GM19043 (cell line): Measurements from ENCODE around the gene INSRR.
A peak's percentile ranks its signal among the peaks of the same experiment; 100 is the strongest.

ENCODE experiments used
- ATAC-seq: cut with Tn5 transposase; IDR thresholded peaks from one replicate; pipeline ENCODE4 v1.9.1; 2021; ENCODE audit warnings: low read depth; ENCODE audit not compliant: unreplicated experiment

INSRR gene

GRCh38 chr1:156836041-156836654 is 22.8 kb downstream of the INSRR start:
- ATAC-seq, result no peak

DNA sequence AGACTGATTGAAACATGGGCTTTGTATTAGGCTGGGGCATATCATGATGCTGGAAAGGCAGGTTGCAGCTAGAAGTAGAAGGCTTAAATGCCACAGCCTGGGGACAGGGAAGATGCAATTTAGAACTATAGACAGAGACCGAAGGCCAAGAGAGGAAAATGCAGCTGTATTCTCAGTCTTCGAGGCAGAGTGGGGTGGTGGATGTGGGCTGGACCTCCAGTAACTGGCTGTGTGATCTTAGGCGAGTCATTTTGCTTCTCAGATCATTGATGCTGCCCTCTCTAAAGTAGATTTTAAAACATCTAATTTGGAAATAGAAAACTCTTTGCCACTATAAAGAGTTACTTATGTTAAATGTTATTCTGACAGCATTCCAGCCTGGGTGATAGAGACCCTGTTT is 24.6 kb downstream of the INSRR start:
- no peak for ATAC-seq

- no peak for ATAC-seq
These were observed 25.3 kb downstream of the INSRR start for GRCh38 chr1:156833603-156834002.

DNA sequence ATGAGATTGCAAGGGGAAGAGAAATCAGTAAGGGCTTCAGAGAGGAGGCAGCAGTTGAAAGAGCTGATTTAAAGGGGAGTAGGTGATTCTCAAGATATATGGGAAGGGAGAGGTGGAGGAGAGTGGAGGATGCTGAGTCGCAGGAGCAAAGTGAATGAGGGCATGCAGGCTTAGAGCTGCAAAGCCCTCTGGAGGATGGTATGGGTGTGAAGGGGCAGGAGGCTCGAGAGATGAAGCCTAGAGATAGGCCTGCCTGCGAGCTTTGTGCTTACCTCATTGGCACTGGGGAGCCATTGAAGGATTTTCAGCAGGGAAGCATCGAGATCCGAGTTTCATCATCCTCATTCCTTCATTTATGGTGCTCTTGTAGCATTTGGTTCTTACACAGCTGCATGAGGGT is 26.5 kb downstream of the INSRR start:
- ATAC-seq, result no peak

GRCh38 chr1:156828400-156829124 is 30.4 kb downstream of the INSRR start:
- no peak for ATAC-seq

GRCh38 chr1:156826630-156827029 is 32.3 kb downstream of the INSRR start:
- no peak for ATAC-seq

- ATAC-seq, result no peak
These were observed 35.6 kb downstream of the INSRR start for GRCh38 chr1:156823210-156823790.

- no peak for ATAC-seq
These were observed 36.2 kb downstream of the INSRR start for GRCh38 chr1:156822680-156823079.

- ATAC-seq, result no peak
These were observed 37.1 kb downstream of the INSRR start for GRCh38 chr1:156821801-156822200.

GRCh38 chr1:156816561-156817328 is 42.2 kb downstream of the INSRR start, which contains the start of gene SH2D2A:
Gene SH2D2A, minus strand, starts transcription at chr1:156816848. Its CDS starts 140 bp downstream, at chr1:156816708.
- ATAC-seq, result peak; percentile 57

DNA sequence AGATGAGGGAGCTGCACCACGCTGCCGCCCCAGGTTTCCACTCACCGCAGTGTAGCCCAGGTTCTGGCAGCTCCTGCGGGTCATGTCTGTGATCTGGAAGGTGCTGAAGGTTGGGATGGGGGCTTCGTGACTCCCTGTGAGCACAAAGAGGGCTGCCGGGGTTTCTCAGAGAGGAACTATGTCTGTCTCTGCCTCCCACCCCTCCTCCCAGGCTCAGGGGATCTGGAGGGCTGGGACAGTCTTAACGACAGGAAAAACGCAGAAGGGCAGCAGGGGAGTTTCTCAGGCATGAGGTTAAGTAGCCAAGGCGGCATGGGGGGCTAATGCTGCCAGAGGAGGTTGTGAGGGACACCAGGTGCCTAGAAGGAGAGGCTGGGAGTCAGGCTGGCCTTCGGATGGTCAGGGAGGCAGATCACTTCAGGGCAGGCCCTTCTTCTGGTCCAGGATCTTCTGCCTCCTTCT is 42.9 kb downstream of the INSRR start:
- ATAC-seq, result no peak

DNA sequence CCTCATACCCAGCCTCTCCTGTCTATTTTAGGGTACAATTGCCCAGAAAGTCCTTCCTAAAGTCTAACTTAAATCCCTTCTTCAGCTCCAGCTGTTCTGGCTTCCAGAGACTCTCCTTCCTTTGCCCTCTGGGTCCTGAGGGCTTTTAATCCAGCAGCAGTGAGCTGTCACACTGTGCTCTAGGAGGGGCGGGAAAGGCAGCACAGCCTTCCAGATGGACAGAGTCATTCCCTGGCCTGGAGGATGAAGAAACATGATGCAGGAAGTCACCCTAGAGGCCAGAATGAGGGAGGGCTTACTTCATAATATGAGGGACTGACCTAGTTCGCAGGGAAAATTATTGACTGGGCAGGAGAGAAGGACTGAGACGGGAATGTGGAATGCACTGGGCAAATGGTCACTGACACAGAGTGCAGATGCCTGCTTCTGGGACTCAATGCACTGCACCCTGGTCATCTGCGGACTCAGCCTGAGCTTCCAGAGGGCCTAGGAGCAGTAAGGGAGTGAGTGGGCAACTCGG is 43.5 kb downstream of the INSRR start:
- no peak for ATAC-seq

- ATAC-seq, result no peak
These were observed 44.2 kb downstream of the INSRR start for GRCh38 chr1:156814571-156815260.

DNA sequence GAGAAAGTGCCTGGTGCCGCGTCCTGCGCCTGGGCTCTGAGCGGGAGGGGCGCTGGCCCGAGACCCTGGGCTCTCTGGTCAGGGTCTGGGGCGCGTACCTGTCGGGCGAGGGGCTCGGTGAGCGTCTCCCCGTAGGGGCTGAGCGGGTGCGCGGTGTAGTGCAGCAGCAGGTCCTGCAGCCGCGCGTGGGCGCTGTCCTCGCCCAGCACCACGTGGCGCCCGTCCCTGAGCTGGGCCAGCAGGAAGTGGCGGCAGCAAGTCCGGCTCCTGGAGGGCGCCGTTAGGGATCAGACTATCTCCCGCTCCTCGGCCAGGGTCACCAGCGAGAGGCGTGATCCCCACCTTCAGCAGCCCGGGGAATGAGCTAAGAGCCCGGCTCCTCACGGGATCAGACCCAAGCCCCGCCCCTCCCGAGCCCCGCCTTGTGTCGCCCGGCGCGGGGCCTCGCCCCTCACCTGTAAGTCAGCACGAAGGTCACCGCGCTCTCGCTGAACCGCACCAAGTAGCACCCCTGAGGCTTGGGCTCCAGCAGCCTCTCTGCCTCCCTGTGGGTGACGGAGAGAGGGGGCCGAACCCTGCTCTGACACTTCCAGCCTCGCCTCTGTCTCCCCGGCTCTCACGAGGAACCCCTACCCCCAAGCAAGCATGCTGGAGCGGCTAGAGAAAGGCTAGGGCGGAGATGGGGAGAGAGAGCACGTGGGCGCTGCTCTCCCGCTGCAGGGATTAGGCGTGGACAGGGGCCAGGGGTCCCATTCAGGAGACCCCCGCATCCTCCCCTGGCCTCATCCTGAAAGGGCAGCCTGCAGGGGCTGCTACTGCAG is 45.0 kb downstream of the INSRR start:
- no peak for ATAC-seq

GRCh38 chr1:156813298-156813697 is 45.6 kb downstream of the INSRR start:
- ATAC-seq, result no peak

- ATAC-seq, result no peak
These were observed 46.5 kb downstream of the INSRR start for GRCh38 chr1:156812293-156812990.

- no peak for ATAC-seq
These were observed 47.7 kb downstream of the INSRR start for GRCh38 chr1:156811168-156811567.

DNA sequence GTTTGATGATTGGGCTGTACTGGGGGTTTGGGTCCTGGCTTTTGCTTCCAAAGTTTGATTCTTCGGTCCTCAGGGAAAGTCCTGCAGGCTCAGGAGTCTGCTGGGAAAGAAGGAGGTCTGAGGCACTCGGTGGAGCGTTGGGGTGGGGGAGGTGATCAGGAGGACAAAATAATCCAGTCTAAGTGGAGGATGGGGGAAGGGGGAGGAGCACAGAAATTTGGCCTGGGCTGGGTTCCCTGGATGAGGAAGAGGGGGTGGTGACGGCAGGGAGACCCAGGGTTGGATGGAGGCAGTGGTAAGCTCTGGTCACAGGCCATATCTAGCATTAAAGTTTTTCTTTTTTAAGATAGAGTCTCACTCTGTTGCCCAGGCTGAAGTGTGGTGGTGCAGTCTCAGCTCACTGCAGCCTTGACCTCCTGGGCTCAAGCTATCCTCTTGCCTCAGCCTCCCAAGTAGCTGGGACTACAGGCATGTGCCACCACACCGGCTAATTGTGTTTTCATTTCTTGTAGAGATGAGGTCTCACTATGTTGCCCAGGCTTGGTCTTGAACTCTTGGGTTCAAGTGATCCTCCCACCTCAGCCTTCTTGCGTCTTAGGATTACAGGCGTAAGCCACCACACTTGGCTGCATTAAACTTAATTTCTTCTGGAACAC is 49.1 kb downstream of the INSRR start:
- ATAC-seq, result no peak
